Fibroblast of skin of right quadriceps (primary cell): ENCODE results near the gene CRNKL1.
"Not testable (repeated sequence)": the region's sequence is repeated elsewhere in the genome, so short reads cannot be mapped to it uniquely, and the experiment has no call there.

ENCODE experiments used
- DNase-seq: peaks from one replicate; pipeline ENCODE4 v3.0.0-alpha.2; 2013

CRNKL1 gene

GRCh38 chr20:20003955-20004322 lies 48.3 kb downstream of the CRNKL1 start:
- not testable (repeated sequence) for DNase-seq

GRCh38 chr20:20003031-20003954 lies 49.0 kb downstream of the CRNKL1 start:
- peak; percentile 52 for DNase-seq

GRCh38 chr20:20002101-20002998 lies 49.9 kb downstream of the CRNKL1 start:
- DNase-seq = peak; percentile 53

- no peak for DNase-seq
Observed at GRCh38 chr20:20000211-20000968, 51.9 kb downstream of the CRNKL1 start.

GRCh38 chr20:19998990-19999705 lies 53.1 kb downstream of the CRNKL1 start:
- no peak for DNase-seq

GRCh38 chr20:19996917-19997316 lies 55.3 kb downstream of the CRNKL1 start:
- no peak for DNase-seq

GRCh38 chr20:19996222-19996621 lies 56.0 kb downstream of the CRNKL1 start:
- no peak for DNase-seq

- peak; percentile 75 for DNase-seq
Observed at GRCh38 chr20:19995220-19995863, 56.9 kb downstream of the CRNKL1 start.

- peak; percentile 78 for DNase-seq
Observed at GRCh38 chr20:19993958-19994669, 58.2 kb downstream of the CRNKL1 start.

- DNase-seq = peak; percentile 95
Observed at GRCh38 chr20:19992996-19993908, 59.0 kb downstream of the CRNKL1 start.

GRCh38 chr20:19991854-19992253 lies 60.4 kb downstream of the CRNKL1 start:
- DNase-seq = no peak

- no peak for DNase-seq
Observed at GRCh38 chr20:19991308-19991707, 61.0 kb downstream of the CRNKL1 start.

GRCh38 chr20:19990850-19991249 lies 61.4 kb downstream of the CRNKL1 start:
- peak; percentile 59 for DNase-seq

GRCh38 chr20:19987046-19987445 lies 65.2 kb downstream of the CRNKL1 start:
- DNase-seq = no peak

- DNase-seq = no peak
Observed at GRCh38 chr20:19986419-19986818, 65.8 kb downstream of the CRNKL1 start.
